ENCODE results near the gene PTPRF.

PTPRF gene

GRCh38 chr1:43619314-43619790 lies 88.7 kb downstream of the PTPRF start:
- Histone ChIP-seq H3K4me1 (ENCODE audit: control extremely low read depth in 1 of 4, control insufficient read depth in 4 of 4, insufficient read depth in 4 of 4, low read length in 3 of 4) (no peaks in the 10 kb centered on the region), H3K4me3 (ENCODE audit: control insufficient read depth in 1 of 7, extremely low read depth in 1 of 7, insufficient read depth in 4 of 7, low read depth in 2 of 7, low read length in 6 of 7) (no peak overlapping the region), H3K9me3 (ENCODE audit: control extremely low read depth in 1 of 5, control insufficient read depth in 4 of 5, insufficient read depth in 2 of 5, low read depth in 1 of 5, low read length in 4 of 5) (no peaks in the 10 kb centered on the region), H3K27ac (ENCODE audit: insufficient read depth in 1 of 2, low read depth in 1 of 2, low read length in 2 of 2, poor library complexity in 1 of 2, severe bottlenecking in 2 of 2) (no peak overlapping the region), H3K36me3 (ENCODE audit: control insufficient read depth in 4 of 4, insufficient read depth in 4 of 4, low read length in 3 of 4) (no peaks in the 10 kb centered on the region), H3K27me3 (replicated peaks in 2 of 5; ENCODE audit: control insufficient read depth in 4 of 5, insufficient read depth in 5 of 5, low read length in 4 of 5) (peaks cover 0 to 2% (median 0%) of the 10 kb centered on the region in 5 experiments)
- ChIA-PET CTCF (interaction anchor here (1.5 kb wide), 1 partner anchor 13 kb away, joined by 3 read pairs; no protein-coding TSS in a partner anchor), POLR2A (interaction anchor here (0.6 kb wide), 1 partner anchor 1231 kb away, joined by 3 read pairs; no protein-coding TSS in a partner anchor)
- WGBS (ENCODE audit: insufficient coverage) = 97% methylated on average over 18 of the region's 21 CpGs
- DNase-seq = no peak

- no peak overlapping the region for H3K27ac ChIP-seq (ENCODE audit: insufficient read depth in 1 of 2, low read depth in 1 of 2, low read length in 2 of 2, poor library complexity in 1 of 2, severe bottlenecking in 2 of 2)
- ChIA-PET CTCF (interaction anchor here (1.5 kb wide), 1 partner anchor 12 kb away, joined by 3 read pairs; no protein-coding TSS in a partner anchor), POLR2A (no interaction called here)
- WGBS (ENCODE audit: insufficient coverage) = over 99% methylated on average over 22 of the region's 22 CpGs
- DNase-seq = no peak
- no peaks in the 10 kb centered on the region for H3K36me3 ChIP-seq (ENCODE audit: control insufficient read depth in 4 of 4, insufficient read depth in 4 of 4, low read length in 3 of 4)
- H3K4me1 ChIP-seq (ENCODE audit: control extremely low read depth in 1 of 4, control insufficient read depth in 4 of 4, insufficient read depth in 4 of 4, low read length in 3 of 4) = no peaks in the 10 kb centered on the region
- H3K27me3 ChIP-seq (replicated peaks in 2 of 5; ENCODE audit: control insufficient read depth in 4 of 5, insufficient read depth in 5 of 5, low read length in 4 of 5) = peaks cover 0 to 2% (median 0%) of the 10 kb centered on the region in 5 experiments
- no peak overlapping the region for H3K4me3 ChIP-seq (ENCODE audit: control insufficient read depth in 1 of 7, extremely low read depth in 1 of 7, insufficient read depth in 4 of 7, low read depth in 2 of 7, low read length in 6 of 7)
- no peaks in the 10 kb centered on the region for H3K9me3 ChIP-seq (ENCODE audit: control extremely low read depth in 1 of 5, control insufficient read depth in 4 of 5, insufficient read depth in 2 of 5, low read depth in 1 of 5, low read length in 4 of 5)
Measured at GRCh38 chr1:43619996-43620920, 89.6 kb downstream of the PTPRF start.

- ChIA-PET CTCF (no interaction called here), POLR2A (no interaction called here)
- H3K9me3 ChIP-seq (ENCODE audit: control extremely low read depth in 1 of 5, control insufficient read depth in 4 of 5, insufficient read depth in 2 of 5, low read depth in 1 of 5, low read length in 4 of 5) = no peaks in the 10 kb centered on the region
- 97% methylated on average over 9 of the region's 16 CpGs for WGBS (ENCODE audit: insufficient coverage)
- no peaks in the 10 kb centered on the region for H3K4me1 ChIP-seq (ENCODE audit: control extremely low read depth in 1 of 4, control insufficient read depth in 4 of 4, insufficient read depth in 4 of 4, low read length in 3 of 4)
- no peaks in the 10 kb centered on the region for H3K36me3 ChIP-seq (ENCODE audit: control insufficient read depth in 4 of 4, insufficient read depth in 4 of 4, low read length in 3 of 4)
- no peak overlapping the region for H3K27ac ChIP-seq (ENCODE audit: insufficient read depth in 1 of 2, low read depth in 1 of 2, low read length in 2 of 2, poor library complexity in 1 of 2, severe bottlenecking in 2 of 2)
- no peak overlapping the region for H3K4me3 ChIP-seq (ENCODE audit: control insufficient read depth in 1 of 7, extremely low read depth in 1 of 7, insufficient read depth in 4 of 7, low read depth in 2 of 7, low read length in 6 of 7)
- peaks cover 0 to 2% (median 0%) of the 10 kb centered on the region in 5 experiments for H3K27me3 ChIP-seq (replicated peaks in 2 of 5; ENCODE audit: control insufficient read depth in 4 of 5, insufficient read depth in 5 of 5, low read length in 4 of 5)
- DNase-seq = no peak
Measured at GRCh38 chr1:43620956-43621355, 90.3 kb downstream of the PTPRF start.

- no peak overlapping the region for H3K27ac ChIP-seq (ENCODE audit: insufficient read depth in 1 of 2, low read depth in 1 of 2, low read length in 2 of 2, poor library complexity in 1 of 2, severe bottlenecking in 2 of 2)
- no peaks in the 10 kb centered on the region for H3K36me3 ChIP-seq (ENCODE audit: control insufficient read depth in 4 of 4, insufficient read depth in 4 of 4, low read length in 3 of 4)
- WGBS (ENCODE audit: insufficient coverage) = 84% methylated on average over 3 of the region's 3 CpGs
- no peak for DNase-seq
- H3K4me1 ChIP-seq (ENCODE audit: control extremely low read depth in 1 of 4, control insufficient read depth in 4 of 4, insufficient read depth in 4 of 4, low read length in 3 of 4) = no peaks in the 10 kb centered on the region
- no peaks in the 10 kb centered on the region for H3K9me3 ChIP-seq (ENCODE audit: control extremely low read depth in 1 of 5, control insufficient read depth in 4 of 5, insufficient read depth in 2 of 5, low read depth in 1 of 5, low read length in 4 of 5)
- H3K27me3 ChIP-seq (replicated peaks in 2 of 5; ENCODE audit: control insufficient read depth in 4 of 5, insufficient read depth in 5 of 5, low read length in 4 of 5) = peaks cover 0 to 2% (median 0%) of the 10 kb centered on the region in 5 experiments
- CTCF ChIA-PET = no interaction called here
- no peak overlapping the region for H3K4me3 ChIP-seq (ENCODE audit: control insufficient read depth in 1 of 7, extremely low read depth in 1 of 7, insufficient read depth in 4 of 7, low read depth in 2 of 7, low read length in 6 of 7)
- POLR2A ChIA-PET = no interaction called here
Measured at GRCh38 chr1:43621386-43621785, 90.7 kb downstream of the PTPRF start.

GRCh38 chr1:43621861-43622260 lies 91.2 kb downstream of the PTPRF start:
- CTCF ChIA-PET = no interaction called here
- H3K27me3 ChIP-seq (replicated peaks in 2 of 5; ENCODE audit: control insufficient read depth in 4 of 5, insufficient read depth in 5 of 5, low read length in 4 of 5) = peaks cover 0 to 2% (median 0%) of the 10 kb centered on the region in 5 experiments
- H3K4me3 ChIP-seq (ENCODE audit: control insufficient read depth in 1 of 7, extremely low read depth in 1 of 7, insufficient read depth in 4 of 7, low read depth in 2 of 7, low read length in 6 of 7) = no peak overlapping the region
- no peak overlapping the region for H3K27ac ChIP-seq (ENCODE audit: insufficient read depth in 1 of 2, low read depth in 1 of 2, low read length in 2 of 2, poor library complexity in 1 of 2, severe bottlenecking in 2 of 2)
- POLR2A ChIA-PET = no interaction called here
- DNase-seq = no peak
- H3K36me3 ChIP-seq (ENCODE audit: control insufficient read depth in 4 of 4, insufficient read depth in 4 of 4, low read length in 3 of 4) = no peaks in the 10 kb centered on the region
- no peaks in the 10 kb centered on the region for H3K4me1 ChIP-seq (ENCODE audit: control extremely low read depth in 1 of 4, control insufficient read depth in 4 of 4, insufficient read depth in 4 of 4, low read length in 3 of 4)
- 94% methylated on average over 13 of the region's 18 CpGs for WGBS (ENCODE audit: insufficient coverage)
- H3K9me3 ChIP-seq (ENCODE audit: control extremely low read depth in 1 of 5, control insufficient read depth in 4 of 5, insufficient read depth in 2 of 5, low read depth in 1 of 5, low read length in 4 of 5) = no peaks in the 10 kb centered on the region

- peaks cover 0 to 2% (median 0%) of the 10 kb centered on the region in 5 experiments for H3K27me3 ChIP-seq (replicated peaks in 2 of 5; ENCODE audit: control insufficient read depth in 4 of 5, insufficient read depth in 5 of 5, low read length in 4 of 5)
- no peaks in the 10 kb centered on the region for H3K36me3 ChIP-seq (ENCODE audit: control insufficient read depth in 4 of 4, insufficient read depth in 4 of 4, low read length in 3 of 4)
- no peaks in the 10 kb centered on the region for H3K4me1 ChIP-seq (ENCODE audit: control extremely low read depth in 1 of 4, control insufficient read depth in 4 of 4, insufficient read depth in 4 of 4, low read length in 3 of 4)
- no peak overlapping the region for H3K4me3 ChIP-seq (ENCODE audit: control insufficient read depth in 1 of 7, extremely low read depth in 1 of 7, insufficient read depth in 4 of 7, low read depth in 2 of 7, low read length in 6 of 7)
- DNase-seq = no peak
- no peak overlapping the region for H3K27ac ChIP-seq (ENCODE audit: insufficient read depth in 1 of 2, low read depth in 1 of 2, low read length in 2 of 2, poor library complexity in 1 of 2, severe bottlenecking in 2 of 2)
- H3K9me3 ChIP-seq (ENCODE audit: control extremely low read depth in 1 of 5, control insufficient read depth in 4 of 5, insufficient read depth in 2 of 5, low read depth in 1 of 5, low read length in 4 of 5) = no peaks in the 10 kb centered on the region
- 94% methylated on average over 9 of the region's 10 CpGs for WGBS (ENCODE audit: insufficient coverage)
- ChIA-PET CTCF (no interaction called here), POLR2A (interaction anchor here (0.7 kb wide), 1 partner anchor 1394 kb away, joined by 3 read pairs; no protein-coding TSS in a partner anchor)
Measured at GRCh38 chr1:43622471-43622870, 91.8 kb downstream of the PTPRF start.

Measured in common myeloid progenitor, CD34-positive (primary cell).